K562 (cell line): ENCODE measurements around the gene STMP1. TPM values are rescaled to one million over a fixed set of nuclear protein-coding genes. Genes with fewer than 3 reads are reported as not detected.
A peak's percentile ranks its signal among the peaks of the same experiment; 100 is the strongest.

Source experiments
- BCOR ChIP-seq: fragments of 450-650 bp; IDR thresholded peaks from 2 replicates; pipeline ENCODE4 v1.6.1; 2016
- BRF1 ChIP-seq: IDR thresholded peaks from 3 replicates; pipeline ENCODE4 v1.6.1; 2011; ENCODE audit warnings: borderline replicate concordance, mild to moderate bottlenecking; ENCODE audit not compliant: insufficient read length; ENCODE audit errors: extremely low read depth
- CAMTA2 ChIP-seq: fragments of 250-450 bp; sonication (Bioruptor Pico); conservative IDR thresholded peaks from 2 replicates; pipeline ENCODE4 v1.5.1; 2022
- CBX2 ChIP-seq: fragments of 200-600 bp; sonication (generic); IDR thresholded peaks from one replicate; pipeline ENCODE4 v1.6.1; 2012; ENCODE audit warnings: mild to moderate bottlenecking, low read length, inconsistent platforms; ENCODE audit not compliant: insufficient read depth, poor library complexity, severe bottlenecking
- CBX5 ChIP-seq: IDR thresholded peaks from 2 replicates; pipeline ENCODE4 v1.6.1; 2014; ENCODE audit warnings: low read depth, borderline replicate concordance
- CTBP1 ChIP-seq: fragments of 450-650 bp; IDR thresholded peaks from 2 replicates; pipeline ENCODE4 v1.6.1; 2016; ENCODE audit warnings: borderline replicate concordance
- DEAF1 ChIP-seq: fragments of 450-650 bp; formaldehyde crosslinking; IDR thresholded peaks from 2 replicates; pipeline ENCODE4 v1.4.0; 2020; ENCODE audit warnings: mild to moderate bottlenecking, moderate library complexity
- FIP1L1 ChIP-seq: fragments of 200-400 bp; formaldehyde crosslinking; IDR thresholded peaks from 2 replicates; pipeline ENCODE4 v1.6.1; 2018; ENCODE audit warnings: mild to moderate bottlenecking, low read depth, low read length; ENCODE audit not compliant: poor library complexity, severe bottlenecking
- GABPA ChIP-seq: fragments of 200-800 bp; sonication (Bioruptor generic); conservative IDR thresholded peaks from 2 replicates; pipeline ENCODE4 v1.6.1; 2016; ENCODE audit warnings: low read depth, missing genetic modification characterization, missing compliant biosample characterization
- GABPB2 ChIP-seq: fragments of 250-450 bp; sonication (Bioruptor Pico); conservative IDR thresholded peaks from 2 replicates; pipeline ENCODE4 v1.5.1; 2021; ENCODE audit warnings: mild to moderate bottlenecking
- GATAD2A ChIP-seq: fragments of 450-650 bp; IDR thresholded peaks from 2 replicates; pipeline ENCODE4 v1.6.1; 2017
- HMGXB4 ChIP-seq: sonication (generic); formaldehyde crosslinking; IDR thresholded peaks from 2 replicates; pipeline ENCODE4 v1.8.1; 2023; ENCODE audit warnings: mild to moderate bottlenecking, missing genetic modification reagents
- KLF10 ChIP-seq: fragments of 250-450 bp; sonication (Bioruptor Pico); IDR thresholded peaks from 2 replicates; pipeline ENCODE4 v1.6.1; 2021; ENCODE audit warnings: matching md5 sums
- KLF13 ChIP-seq: fragments of 450-650 bp; IDR thresholded peaks from 2 replicates; pipeline ENCODE4 v1.6.1; 2016; ENCODE audit warnings: missing genetic modification characterization, low read depth, mild to moderate bottlenecking, missing compliant biosample characterization, moderate library complexity, borderline replicate concordance
- KLF6 ChIP-seq: fragments of 250-450 bp; sonication (Bioruptor Pico); IDR thresholded peaks from 2 replicates; pipeline ENCODE4 v1.4.0; 2020; ENCODE audit warnings: mild to moderate bottlenecking, moderate library complexity, borderline replicate concordance
- MAFF ChIP-seq: IDR thresholded peaks from 2 replicates; pipeline ENCODE4 v1.6.1; 2012; ENCODE audit warnings: low read length, improper control_type of control experiment
- NCOA6 ChIP-seq: fragments of 450-650 bp; IDR thresholded peaks from 2 replicates; pipeline ENCODE4 v1.6.1; 2017; ENCODE audit warnings: mild to moderate bottlenecking
- NFRKB ChIP-seq: fragments of 450-650 bp; IDR thresholded peaks from 2 replicates; pipeline ENCODE4 v1.6.1; 2016; ENCODE audit warnings: low read depth
- NR2C1 ChIP-seq, 2 experiments: fragments of 450-650 bp; IDR thresholded peaks; 2 replicates each; pipeline ENCODE4 v1.6.1; 2017; ENCODE audit warnings: mild to moderate bottlenecking in 2 of 2, antibody characterized with exemption in 1 of 2, inconsistent platforms in 1 of 2, missing compliant biosample characterization in 1 of 2, missing genetic modification characterization in 1 of 2
- SIRT6 ChIP-seq: IDR thresholded peaks from one replicate; pipeline ENCODE4 v1.6.1; 2012; ENCODE audit warnings: low read depth, mild to moderate bottlenecking, control low read depth, inconsistent platforms, low read length, moderate library complexity
- SPI1 ChIP-seq: IDR thresholded peaks from 2 replicates; pipeline ENCODE4 v1.6.1; 2011; ENCODE audit warnings: low read depth, low read length, control low read depth, borderline replicate concordance
- SRSF7 ChIP-seq: fragments of 200-400 bp; formaldehyde crosslinking; optimal IDR thresholded peaks from 2 replicates; pipeline ENCODE3; 2017; ENCODE audit warnings: mild to moderate bottlenecking, low read depth, low read length
- TEAD4 ChIP-seq, 2 experiments: sonication (generic) in 1 of 2; formaldehyde crosslinking in 1 of 2; IDR thresholded peaks; 2 replicates each; pipeline versions ENCODE4 v1.6.1 to v1.8.0; 2012 to 2022; ENCODE audit warnings: borderline replicate concordance in 1 of 2, inconsistent platforms in 1 of 2, low read length in 1 of 2, mild to moderate bottlenecking in 1 of 2, missing genetic modification reagents in 1 of 2
- TRIM25 ChIP-seq: fragments of 450-650 bp; IDR thresholded peaks from 2 replicates; pipeline ENCODE4 v1.7.0; 2016; ENCODE audit warnings: borderline replicate concordance
- YBX1 ChIP-seq: fragments of 450-650 bp; IDR thresholded peaks from 2 replicates; pipeline ENCODE4 v1.7.1; 2016; ENCODE audit warnings: mild to moderate bottlenecking
- ZC3H8 ChIP-seq: fragments of 450-650 bp; IDR thresholded peaks from 2 replicates; pipeline ENCODE4 v1.6.1; 2017
- ZNF239 ChIP-seq: fragments of 250-450 bp; sonication (Bioruptor Pico); IDR thresholded peaks from 2 replicates; pipeline ENCODE4 v1.4.0; 2020; ENCODE audit warnings: mild to moderate bottlenecking
- ZNF76 ChIP-seq: fragments of 250-450 bp; sonication (Bioruptor Pico); IDR thresholded peaks from 2 replicates; pipeline ENCODE4 v1.4.0; 2020; ENCODE audit warnings: mild to moderate bottlenecking, moderate library complexity, borderline replicate concordance
- polyA plus RNA-seq, 8 experiments: library from polyadenylated mRNA; depleted of rRNA in 4 of 8; stranded (reverse) in 5 of 8; unstranded in 3 of 8; fragments of >200 nt; fragmentation: Nextera tagmentation in 2 of 8; fragmentation: Illumina TruSeq in 1 of 8; extraction: Ambion mirVana in 2 of 8; extraction: Trizol in 1 of 8; gene quantifications; 2 replicates each; pipeline versions ENCODE4 v1.2.1 to v1.2.3, GENCODE V29; 2011 to 2014; ENCODE audit warnings: inconsistent platforms in 1 of 8, missing spikeins in 1 of 8
- total RNA-seq, 7 experiments: library from RNA; depleted of rRNA in 6 of 7; stranded (reverse); fragments of >200 nt in 6 of 7; fragmentation: Illumina TruSeq in 2 of 7; extraction: Trizol in 2 of 7; gene quantifications; 2 replicates each; pipeline versions ENCODE4 v1.2.1 to v1.2.3, GENCODE V29; 2011 to 2021; ENCODE audit warnings: low replicate concordance in 1 of 7

STMP1 gene
- total and polyA plus RNA-seq, 9 of the 15 experiments (the other 6 are each of a cell fraction or from before 2014, with no cell fraction given): 10.6 to 249 (median 56.8) TPM

- no peak for TF ChIP-seq TRIM25
- no peak for TF ChIP-seq ZNF239 (CRISPR knock-in tag)
- TF ChIP-seq KLF10 (CRISPR knock-in tag): no peak
- TF ChIP-seq CBX5: no peak
- TF ChIP-seq YBX1: no peak
- TF ChIP-seq NR2C1 (IDR thresholded peaks at IDR 0.05): no peak
- TF ChIP-seq NR2C1 (tag; IDR thresholded peaks at IDR 0.05): no peak
- no peak for TF ChIP-seq SPI1
- no peak for TF ChIP-seq TEAD4 (IDR thresholded peaks at IDR 0.05; ENCODE audit: low read length)
- peak; percentile 71; the same call in 1 of the 2 replicates for TF ChIP-seq TEAD4 (CRISPR knock-in tag; IDR thresholded peaks at IDR 0.05; ENCODE audit: borderline replicate concordance)
- no peak for TF ChIP-seq SIRT6
- no peak for TF ChIP-seq CAMTA2 (CRISPR knock-in tag)
- no peak for TF ChIP-seq MAFF
- TF ChIP-seq NCOA6: no peak
- TF ChIP-seq KLF6 (CRISPR knock-in tag): no peak
- no peak for TF ChIP-seq BRF1
- peak; percentile 91; the same call in 1 of the 2 replicates for TF ChIP-seq CTBP1
- no peak for TF ChIP-seq BCOR
- TF ChIP-seq NFRKB: no peak
- no peak; the same call in 1 of the 2 replicates for TF ChIP-seq DEAF1 (CRISPR knock-in tag)
- TF ChIP-seq CBX2: no peak
- TF ChIP-seq HMGXB4 (CRISPR knock-in tag): no peak
- no peak for TF ChIP-seq GABPA (tag)
- no peak for TF ChIP-seq KLF13 (tag)
- no peak for TF ChIP-seq GABPB2 (CRISPR knock-in tag)
- TF ChIP-seq SRSF7: no peak
- no peak for TF ChIP-seq ZC3H8
- TF ChIP-seq GATAD2A: no peak
- no peak for TF ChIP-seq ZNF76 (CRISPR knock-in tag)
- TF ChIP-seq FIP1L1: no peak
Observed at GRCh38 chr7:135662123-135662372, 266 bp upstream of the STMP1 start (continued).
